ENCODE data around the gene PILRA. TPM values are rescaled to one million over a fixed set of nuclear protein-coding genes. Genes with fewer than 3 reads are reported as not detected.

Gene PILRA
- total and polyA plus RNA-seq, 2 experiments from 2014 or later: 0.38 to 5.3 TPM

DNA sequence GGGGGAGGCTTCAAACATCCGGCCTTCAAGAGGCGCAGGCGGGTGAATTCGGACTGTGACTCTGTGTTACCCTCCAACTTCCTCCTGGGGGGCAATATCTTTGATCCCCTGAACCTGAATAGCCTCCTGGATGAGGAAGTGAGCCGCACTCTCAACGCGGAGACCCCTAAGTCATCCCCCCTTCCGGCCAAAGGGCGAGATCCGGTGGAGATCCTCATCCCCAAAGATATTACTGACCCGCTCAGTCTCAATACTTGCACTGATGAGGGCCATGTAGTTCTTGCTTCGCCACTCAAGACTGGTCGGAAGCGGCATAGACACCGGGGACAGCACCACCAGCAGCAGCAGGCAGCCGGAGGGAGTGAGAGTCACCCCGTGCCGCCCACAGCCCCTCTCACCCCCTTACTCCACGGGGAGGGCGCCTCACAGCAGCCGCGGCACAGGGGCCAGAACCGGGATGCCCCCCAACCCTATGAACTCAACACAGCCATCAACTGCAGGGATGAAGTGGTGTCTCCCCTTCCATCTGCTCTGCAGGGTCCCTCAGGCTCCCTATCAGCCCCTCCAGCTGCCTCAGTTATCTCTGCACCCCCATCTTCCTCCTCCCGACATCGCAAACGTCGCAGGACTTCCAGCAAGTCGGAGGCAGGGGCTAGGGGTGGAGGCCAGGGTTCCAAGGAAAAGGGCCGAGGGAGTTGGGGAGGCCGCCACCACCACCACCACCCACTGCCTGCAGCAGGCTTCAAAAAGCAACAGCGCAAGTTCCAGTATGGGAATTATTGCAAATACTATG is 57.4 kb downstream of the PILRA start:
- peaks cover 3% of the 10 kb centered on the region; the same call in 1 of the 2 replicates for H4K20me1 ChIP-seq (replicated peaks; ENCODE audit: insufficient read depth)
- peaks cover 9% of the 10 kb centered on the region; the same call in 1 of the 2 replicates for H3K36me3 ChIP-seq (ENCODE audit: insufficient read depth)
- ATAC-seq (peak; percentile 0; the same call in 1 of the 3 replicates), DNase-seq (ENCODE audit: low spot score) (peak; percentile 41)
- H3K4me3 Mint-ChIP-seq: peak overlapping the region; percentile 93
- peak overlapping the region; percentile 67 for H3K4me3 ChIP-seq
- H3K36me3 Mint-ChIP-seq (ENCODE audit: low read depth): peaks cover 59% of the 10 kb centered on the region
- TF ChIP-seq POLR2AphosphoS5 (IDR thresholded peaks at IDR 0.05; ENCODE audit: low read depth) (no peak), STAT1 (IDR thresholded peaks at IDR 0.05; ENCODE audit: unreplicated experiment) (no peak), ZNF114 (CRISPR knock-in tag; IDR thresholded peaks at IDR 0.05) (no peak)
- TF ChIP-seq, protein P1, sequence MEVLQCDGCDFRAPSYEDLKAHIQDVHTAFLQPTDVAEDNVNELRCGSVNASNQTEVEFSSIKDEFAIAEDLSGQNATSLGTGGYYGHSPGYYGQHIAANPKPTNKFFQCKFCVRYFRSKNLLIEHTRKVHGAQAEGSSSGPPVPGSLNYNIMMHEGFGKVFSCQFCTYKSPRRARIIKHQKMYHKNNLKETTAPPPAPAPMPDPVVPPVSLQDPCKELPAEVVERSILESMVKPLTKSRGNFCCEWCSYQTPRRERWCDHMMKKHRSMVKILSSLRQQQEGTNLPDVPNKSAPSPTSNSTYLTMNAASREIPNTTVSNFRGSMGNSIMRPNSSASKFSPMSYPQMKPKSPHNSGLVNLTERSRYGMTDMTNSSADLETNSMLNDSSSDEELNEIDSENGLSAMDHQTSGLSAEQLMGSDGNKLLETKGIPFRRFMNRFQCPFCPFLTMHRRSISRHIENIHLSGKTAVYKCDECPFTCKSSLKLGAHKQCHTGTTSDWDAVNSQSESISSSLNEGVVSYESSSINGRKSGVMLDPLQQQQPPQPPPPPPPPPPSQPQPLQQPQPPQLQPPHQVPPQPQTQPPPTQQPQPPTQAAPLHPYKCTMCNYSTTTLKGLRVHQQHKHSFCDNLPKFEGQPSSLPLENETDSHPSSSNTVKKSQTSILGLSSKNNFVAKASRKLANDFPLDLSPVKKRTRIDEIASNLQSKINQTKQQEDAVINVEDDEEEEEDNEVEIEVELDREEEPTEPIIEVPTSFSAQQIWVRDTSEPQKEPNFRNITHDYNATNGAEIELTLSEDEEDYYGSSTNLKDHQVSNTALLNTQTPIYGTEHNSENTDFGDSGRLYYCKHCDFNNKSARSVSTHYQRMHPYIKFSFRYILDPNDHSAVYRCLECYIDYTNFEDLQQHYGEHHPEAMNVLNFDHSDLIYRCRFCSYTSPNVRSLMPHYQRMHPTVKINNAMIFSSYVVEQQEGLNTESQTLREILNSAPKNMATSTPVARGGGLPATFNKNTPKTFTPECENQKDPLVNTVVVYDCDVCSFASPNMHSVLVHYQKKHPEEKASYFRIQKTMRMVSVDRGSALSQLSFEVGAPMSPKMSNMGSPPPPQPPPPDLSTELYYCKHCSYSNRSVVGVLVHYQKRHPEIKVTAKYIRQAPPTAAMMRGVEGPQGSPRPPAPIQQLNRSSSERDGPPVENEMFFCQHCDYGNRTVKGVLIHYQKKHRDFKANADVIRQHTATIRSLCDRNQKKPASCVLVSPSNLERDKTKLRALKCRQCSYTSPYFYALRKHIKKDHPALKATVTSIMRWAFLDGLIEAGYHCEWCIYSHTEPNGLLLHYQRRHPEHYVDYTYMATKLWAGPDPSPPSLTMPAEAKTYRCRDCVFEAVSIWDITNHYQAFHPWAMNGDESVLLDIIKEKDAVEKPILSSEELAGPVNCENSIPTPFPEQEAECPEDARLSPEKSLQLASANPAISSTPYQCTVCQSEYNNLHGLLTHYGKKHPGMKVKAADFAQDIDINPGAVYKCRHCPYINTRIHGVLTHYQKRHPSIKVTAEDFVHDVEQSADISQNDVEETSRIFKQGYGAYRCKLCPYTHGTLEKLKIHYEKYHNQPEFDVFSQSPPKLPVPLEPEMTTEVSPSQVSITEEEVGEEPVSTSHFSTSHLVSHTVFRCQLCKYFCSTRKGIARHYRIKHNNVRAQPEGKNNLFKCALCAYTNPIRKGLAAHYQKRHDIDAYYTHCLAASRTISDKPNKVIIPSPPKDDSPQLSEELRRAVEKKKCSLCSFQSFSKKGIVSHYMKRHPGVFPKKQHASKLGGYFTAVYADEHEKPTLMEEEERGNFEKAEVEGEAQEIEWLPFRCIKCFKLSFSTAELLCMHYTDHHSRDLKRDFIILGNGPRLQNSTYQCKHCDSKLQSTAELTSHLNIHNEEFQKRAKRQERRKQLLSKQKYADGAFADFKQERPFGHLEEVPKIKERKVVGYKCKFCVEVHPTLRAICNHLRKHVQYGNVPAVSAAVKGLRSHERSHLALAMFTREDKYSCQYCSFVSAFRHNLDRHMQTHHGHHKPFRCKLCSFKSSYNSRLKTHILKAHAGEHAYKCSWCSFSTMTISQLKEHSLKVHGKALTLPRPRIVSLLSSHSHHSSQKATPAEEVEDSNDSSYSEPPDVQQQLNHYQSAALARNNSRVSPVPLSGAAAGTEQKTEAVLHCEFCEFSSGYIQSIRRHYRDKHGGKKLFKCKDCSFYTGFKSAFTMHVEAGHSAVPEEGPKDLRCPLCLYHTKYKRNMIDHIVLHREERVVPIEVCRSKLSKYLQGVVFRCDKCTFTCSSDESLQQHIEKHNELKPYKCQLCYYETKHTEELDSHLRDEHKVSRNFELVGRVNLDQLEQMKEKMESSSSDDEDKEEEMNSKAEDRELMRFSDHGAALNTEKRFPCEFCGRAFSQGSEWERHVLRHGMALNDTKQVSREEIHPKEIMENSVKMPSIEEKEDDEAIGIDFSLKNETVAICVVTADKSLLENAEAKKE (CRISPR knock-in tag; IDR thresholded peaks at IDR 0.05): no peak
- H3F3A ChIP-seq (replicated peaks; ENCODE audit: low read depth): peaks cover 39% of the 10 kb centered on the region
- H3K27ac ChIP-seq (ENCODE audit: low read depth): peak overlapping the region; percentile 99
- peaks cover 9% of the 10 kb centered on the region for H3K27me3 ChIP-seq (ENCODE audit: insufficient read depth)
- no peak overlapping the region for H2AFZ ChIP-seq
- H3K79me2 ChIP-seq (replicated peaks; ENCODE audit: insufficient read depth): peaks cover 44% of the 10 kb centered on the region
- H3K27ac Mint-ChIP-seq: peak overlapping the region; percentile 96
- peaks cover 48% of the 10 kb centered on the region for H3K4me1 Mint-ChIP-seq
- H3K4me1 ChIP-seq (ENCODE audit: insufficient read depth): peaks cover 29% of the 10 kb centered on the region; the same call in 1 of the 2 replicates
- H3K9me3 Mint-ChIP-seq: peaks cover 20% of the 10 kb centered on the region
- H3K9me2 ChIP-seq (ENCODE audit: insufficient read depth): 0 out of 2 replicates have a peak, but pooled peaks cover 3% of the 10 kb centered on the region
- peaks cover 43% of the 10 kb centered on the region for H3K27me3 Mint-ChIP-seq (ENCODE audit: insufficient read depth, low read depth, poor library complexity)
- H3K4me2 ChIP-seq: peak overlapping the region; percentile 79
